ENCODE results near the gene SEMA5A.

SEMA5A gene

DNA sequence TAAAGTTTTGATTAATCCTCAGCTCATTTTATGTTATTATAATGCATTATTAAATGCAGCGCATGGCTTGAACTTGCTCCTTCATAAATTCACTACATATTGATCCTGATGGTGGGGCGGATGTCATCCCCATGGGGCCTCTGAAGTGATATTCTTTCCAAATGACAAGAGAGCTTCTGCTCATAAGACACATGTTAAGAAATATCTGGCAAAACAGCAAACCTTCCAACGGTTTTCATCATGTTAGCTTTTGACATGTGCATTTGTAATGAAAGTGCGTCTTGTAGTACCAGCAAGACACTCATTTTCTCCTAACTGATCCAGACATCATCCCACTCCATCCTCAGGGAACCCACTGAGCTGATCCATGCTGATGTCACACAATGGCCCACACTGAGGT, 45.7 kb downstream of the SEMA5A start:
- no peaks in the 10 kb centered on the region for H3K27me3 ChIP-seq (ENCODE audit: insufficient read depth, insufficient read length)
- no peak overlapping the region for H3K9ac ChIP-seq (ENCODE audit: insufficient read length, low read depth)
- H3K9me3 ChIP-seq (ENCODE audit: insufficient read depth, low read length) = no peaks in the 10 kb centered on the region
- H3K4me3 ChIP-seq (ENCODE audit: insufficient read length, low read depth) = no peak overlapping the region
- no peaks in the 10 kb centered on the region for H3K4me1 ChIP-seq (ENCODE audit: insufficient read depth, insufficient read length)
- no peak for DNase-seq (ENCODE audit: low read depth, low spot score)
- TF ChIP-seq YY1 (IDR thresholded peaks at IDR 0.05; ENCODE audit: insufficient read depth, insufficient read length) = no peak
- TF ChIP-seq SUZ12 (IDR thresholded peaks at IDR 0.05; ENCODE audit: extremely low read depth, insufficient read depth, insufficient read length) = no peak
- no peak for TF ChIP-seq ZNF274 (IDR thresholded peaks at IDR 0.05; ENCODE audit: low read depth, low read length)
- no peaks in the 10 kb centered on the region for H3K36me3 ChIP-seq (ENCODE audit: insufficient read depth, insufficient read length, low read length)

DNA sequence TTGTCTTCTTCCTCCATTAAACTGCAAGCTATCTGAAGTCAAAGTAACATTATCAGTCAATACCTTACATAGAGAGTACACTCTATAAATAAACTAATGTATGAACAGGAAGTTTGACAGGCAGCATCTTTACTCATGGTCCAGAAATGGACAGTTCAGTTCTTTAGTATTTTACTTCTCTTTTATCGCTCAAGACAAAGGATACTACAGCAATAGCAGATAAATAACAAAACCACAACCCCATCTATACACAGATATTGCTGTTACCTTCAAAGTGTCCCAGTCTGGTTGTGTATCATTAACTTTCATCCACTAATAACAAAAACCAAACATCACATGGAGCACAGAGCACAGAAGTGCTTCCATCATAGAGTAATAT, 46.4 kb downstream of the SEMA5A start:
- Histone ChIP-seq H3K4me1 (ENCODE audit: insufficient read depth, insufficient read length) (no peaks in the 10 kb centered on the region), H3K9me3 (ENCODE audit: insufficient read depth, low read length) (no peaks in the 10 kb centered on the region), H3K4me3 (ENCODE audit: insufficient read length, low read depth) (no peak overlapping the region), H3K9ac (ENCODE audit: insufficient read length, low read depth) (no peak overlapping the region), H3K36me3 (ENCODE audit: insufficient read depth, insufficient read length, low read length) (no peaks in the 10 kb centered on the region), H3K27me3 (ENCODE audit: insufficient read depth, insufficient read length) (no peaks in the 10 kb centered on the region)
- TF ChIP-seq SUZ12 (IDR thresholded peaks at IDR 0.05; ENCODE audit: extremely low read depth, insufficient read depth, insufficient read length) = no peak
- no peak for TF ChIP-seq YY1 (IDR thresholded peaks at IDR 0.05; ENCODE audit: insufficient read depth, insufficient read length)
- TF ChIP-seq ZNF274 (IDR thresholded peaks at IDR 0.05; ENCODE audit: low read depth, low read length) = no peak
- no peak for DNase-seq (ENCODE audit: low read depth, low spot score)

DNA sequence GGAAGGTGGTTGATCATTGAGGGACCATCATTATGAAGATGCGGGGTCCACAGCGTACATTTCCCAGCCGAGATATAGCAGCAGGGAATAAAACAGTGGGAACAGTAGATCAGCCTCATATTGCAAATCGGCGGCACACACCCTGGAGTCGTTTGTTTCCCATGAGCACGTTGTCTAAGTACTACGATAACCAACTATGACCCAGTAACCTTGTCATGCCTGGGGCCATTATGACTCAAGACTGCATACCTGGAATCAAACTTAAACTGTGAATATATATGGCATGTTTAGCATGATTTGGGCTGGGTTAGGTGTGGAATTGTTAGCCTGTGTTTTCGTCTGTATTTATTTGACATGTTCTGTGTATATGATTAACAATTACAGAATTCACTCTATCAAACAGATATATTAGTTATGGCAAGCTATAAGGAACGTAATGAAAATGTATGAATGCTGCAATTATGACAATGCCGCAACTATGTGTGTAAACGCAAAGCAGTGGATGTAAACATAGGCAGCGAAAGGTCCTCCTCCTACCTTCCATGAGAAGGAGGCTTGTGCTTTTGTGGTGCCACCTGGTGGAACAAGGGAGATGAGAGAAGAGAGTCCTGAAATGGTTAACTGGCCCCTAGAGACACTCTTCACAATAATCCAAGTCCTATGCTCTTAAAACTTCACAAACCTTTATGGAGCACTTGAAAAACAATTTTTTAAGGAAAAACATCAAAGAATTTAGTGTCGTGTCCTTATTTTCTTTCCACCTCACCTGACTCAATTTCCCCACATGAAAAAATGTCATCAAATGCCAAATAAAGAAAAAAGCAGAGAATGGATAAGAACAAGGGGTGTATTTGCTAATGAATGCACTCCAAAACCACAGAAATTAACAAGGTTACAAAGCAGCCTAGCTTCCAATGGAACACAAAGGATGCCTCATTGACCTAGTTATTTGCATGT, 47.1 kb downstream of the SEMA5A start:
- DNase-seq (ENCODE audit: low read depth, low spot score) = peak; percentile 28
- no peak for TF ChIP-seq YY1 (IDR thresholded peaks at IDR 0.05; ENCODE audit: insufficient read depth, insufficient read length)
- no peak for TF ChIP-seq SUZ12 (IDR thresholded peaks at IDR 0.05; ENCODE audit: extremely low read depth, insufficient read depth, insufficient read length)
- TF ChIP-seq ZNF274 (IDR thresholded peaks at IDR 0.05; ENCODE audit: low read depth, low read length) = no peak
- no peak overlapping the region for H3K4me3 ChIP-seq (ENCODE audit: insufficient read length, low read depth)
- H3K9ac ChIP-seq (ENCODE audit: insufficient read length, low read depth) = no peak overlapping the region
- no peaks in the 10 kb centered on the region for H3K36me3 ChIP-seq (ENCODE audit: insufficient read depth, insufficient read length, low read length)
- peaks cover 2% of the 10 kb centered on the region for H3K4me1 ChIP-seq (ENCODE audit: insufficient read depth, insufficient read length)
- no peaks in the 10 kb centered on the region for H3K27me3 ChIP-seq (ENCODE audit: insufficient read depth, insufficient read length)
- H3K9me3 ChIP-seq (ENCODE audit: insufficient read depth, low read length) = no peaks in the 10 kb centered on the region

DNA sequence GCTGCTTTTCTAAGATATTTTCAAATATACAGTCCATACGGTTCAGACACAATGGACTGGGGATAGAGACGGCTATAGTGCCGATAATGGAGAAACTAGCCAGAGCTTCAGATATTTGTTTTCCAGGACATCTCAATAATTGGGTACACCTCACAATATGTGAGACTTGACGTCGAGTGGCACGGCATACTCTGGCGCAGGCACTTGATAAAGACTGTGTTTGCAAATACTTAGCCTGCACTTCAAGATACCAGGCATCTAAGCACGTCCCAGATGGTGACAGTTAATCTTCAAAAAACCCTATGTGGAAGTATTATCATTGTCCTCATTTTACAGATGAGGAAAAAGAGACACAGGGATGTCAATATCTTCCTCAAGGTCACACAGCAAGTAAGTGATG, 48.5 kb downstream of the SEMA5A start:
- no peaks in the 10 kb centered on the region for H3K9me3 ChIP-seq (ENCODE audit: insufficient read depth, low read length)
- H3K4me1 ChIP-seq (ENCODE audit: insufficient read depth, insufficient read length) = peaks cover 2% of the 10 kb centered on the region
- no peaks in the 10 kb centered on the region for H3K36me3 ChIP-seq (ENCODE audit: insufficient read depth, insufficient read length, low read length)
- no peak for DNase-seq (ENCODE audit: low read depth, low spot score)
- TF ChIP-seq YY1 (IDR thresholded peaks at IDR 0.05; ENCODE audit: insufficient read depth, insufficient read length) (no peak), SUZ12 (IDR thresholded peaks at IDR 0.05; ENCODE audit: extremely low read depth, insufficient read depth, insufficient read length) (no peak), ZNF274 (IDR thresholded peaks at IDR 0.05; ENCODE audit: low read depth, low read length) (no peak)
- H3K4me3 ChIP-seq (ENCODE audit: insufficient read length, low read depth) = no peak overlapping the region
- H3K9ac ChIP-seq (ENCODE audit: insufficient read length, low read depth) = no peak overlapping the region
- no peaks in the 10 kb centered on the region for H3K27me3 ChIP-seq (ENCODE audit: insufficient read depth, insufficient read length)

DNA sequence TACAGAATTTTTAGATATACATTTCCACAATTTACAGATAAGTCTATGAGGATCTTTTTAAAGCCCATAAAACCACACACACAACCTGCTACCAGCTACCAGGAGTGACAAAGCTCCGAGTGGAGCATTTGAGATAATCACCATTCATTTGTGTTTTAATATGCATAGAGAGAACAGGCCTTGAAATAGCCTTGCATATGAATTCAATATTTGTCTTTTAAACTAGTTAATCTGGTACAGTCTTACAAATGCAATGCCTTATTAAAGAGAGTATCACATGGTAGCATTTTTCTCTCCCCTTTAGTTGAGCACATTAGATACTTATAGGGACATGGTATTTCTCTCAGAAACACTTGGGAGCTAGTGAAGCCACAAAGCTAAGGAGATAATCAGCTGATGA, 49.1 kb downstream of the SEMA5A start:
- Histone ChIP-seq H3K9me3 (ENCODE audit: insufficient read depth, low read length) (no peaks in the 10 kb centered on the region), H3K36me3 (ENCODE audit: insufficient read depth, insufficient read length, low read length) (no peaks in the 10 kb centered on the region), H3K9ac (ENCODE audit: insufficient read length, low read depth) (no peak overlapping the region), H3K4me3 (ENCODE audit: insufficient read length, low read depth) (no peak overlapping the region), H3K27me3 (ENCODE audit: insufficient read depth, insufficient read length) (no peaks in the 10 kb centered on the region), H3K4me1 (ENCODE audit: insufficient read depth, insufficient read length) (peaks cover 2% of the 10 kb centered on the region)
- TF ChIP-seq ZNF274 (IDR thresholded peaks at IDR 0.05; ENCODE audit: low read depth, low read length) = no peak
- TF ChIP-seq SUZ12 (IDR thresholded peaks at IDR 0.05; ENCODE audit: extremely low read depth, insufficient read depth, insufficient read length) = no peak
- no peak for TF ChIP-seq YY1 (IDR thresholded peaks at IDR 0.05; ENCODE audit: insufficient read depth, insufficient read length)
- DNase-seq (ENCODE audit: low read depth, low spot score) = no peak

DNA sequence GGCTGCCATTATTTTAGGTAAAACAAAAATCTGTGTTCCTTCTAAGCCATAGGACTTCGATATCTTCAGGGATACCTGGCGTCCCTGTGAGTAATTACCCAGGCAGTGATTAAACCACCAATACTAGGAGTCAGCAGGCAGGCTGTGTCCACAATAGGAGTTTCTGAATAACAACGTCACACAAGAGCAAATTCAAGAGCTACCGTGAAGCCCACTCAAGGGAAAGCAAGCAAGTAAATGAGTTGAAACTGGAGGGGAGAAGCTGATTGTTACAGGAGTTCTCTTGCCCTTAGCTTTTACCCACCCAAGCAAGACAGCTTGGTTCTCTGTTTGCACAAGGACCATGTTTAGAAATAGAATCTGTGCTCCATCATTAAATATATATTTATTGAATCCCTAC, 50.8 kb downstream of the SEMA5A start:
- Histone ChIP-seq H3K36me3 (ENCODE audit: insufficient read depth, insufficient read length, low read length) (no peaks in the 10 kb centered on the region), H3K4me3 (ENCODE audit: insufficient read length, low read depth) (no peak overlapping the region), H3K9ac (ENCODE audit: insufficient read length, low read depth) (no peak overlapping the region), H3K4me1 (ENCODE audit: insufficient read depth, insufficient read length) (peaks cover 2% of the 10 kb centered on the region), H3K9me3 (ENCODE audit: insufficient read depth, low read length) (no peaks in the 10 kb centered on the region), H3K27me3 (ENCODE audit: insufficient read depth, insufficient read length) (no peaks in the 10 kb centered on the region)
- DNase-seq (ENCODE audit: low read depth, low spot score) = no peak
- no peak for TF ChIP-seq YY1 (IDR thresholded peaks at IDR 0.05; ENCODE audit: insufficient read depth, insufficient read length)
- TF ChIP-seq ZNF274 (IDR thresholded peaks at IDR 0.05; ENCODE audit: low read depth, low read length) = no peak
- no peak for TF ChIP-seq SUZ12 (IDR thresholded peaks at IDR 0.05; ENCODE audit: extremely low read depth, insufficient read depth, insufficient read length)

DNA sequence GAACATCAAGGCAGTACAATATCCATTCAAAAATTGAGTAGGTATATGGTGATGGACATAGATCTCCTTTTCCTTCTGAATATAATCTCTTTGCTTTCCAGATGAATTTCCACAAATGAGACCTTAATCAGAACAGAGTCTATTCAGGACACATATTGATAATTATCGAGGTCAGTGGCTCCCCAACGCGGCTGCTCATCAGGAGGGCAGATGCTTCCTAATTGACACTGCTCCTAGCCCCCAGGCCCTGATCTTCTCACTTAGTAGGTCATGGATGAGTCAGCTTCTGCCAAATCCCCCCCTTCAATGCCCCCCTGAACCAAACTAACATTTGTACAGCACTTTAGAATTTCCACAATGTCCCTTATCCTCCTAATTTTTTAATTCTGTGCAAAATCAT, 51.6 kb downstream of the SEMA5A start:
- Histone ChIP-seq H3K4me1 (ENCODE audit: insufficient read depth, insufficient read length) (peaks cover 2% of the 10 kb centered on the region), H3K9me3 (ENCODE audit: insufficient read depth, low read length) (no peaks in the 10 kb centered on the region), H3K27me3 (ENCODE audit: insufficient read depth, insufficient read length) (no peaks in the 10 kb centered on the region), H3K4me3 (ENCODE audit: insufficient read length, low read depth) (no peak overlapping the region), H3K36me3 (ENCODE audit: insufficient read depth, insufficient read length, low read length) (no peaks in the 10 kb centered on the region), H3K9ac (ENCODE audit: insufficient read length, low read depth) (no peak overlapping the region)
- no peak for DNase-seq (ENCODE audit: low read depth, low spot score)
- TF ChIP-seq YY1 (IDR thresholded peaks at IDR 0.05; ENCODE audit: insufficient read depth, insufficient read length) (no peak), ZNF274 (IDR thresholded peaks at IDR 0.05; ENCODE audit: low read depth, low read length) (no peak), SUZ12 (IDR thresholded peaks at IDR 0.05; ENCODE audit: extremely low read depth, insufficient read depth, insufficient read length) (no peak)

All from NT2/D1 (cell line).